Mucosa of descending colon (tissue), 3 donors: ENCODE data around the gene KLHL13. TPM values are rescaled to one million over a fixed set of nuclear protein-coding genes. Genes with fewer than 3 reads are reported as not detected.

Experiments used
- ATAC-seq: fragments of 200-7000 bp; cut with Tn5 transposase; one replicate; pipeline ENCODE4 v1.9.1; 2020; ENCODE audit warnings: mild to moderate bottlenecking, moderate library complexity
- DNase-seq, 3 donors: peaks; one replicate each; pipeline ENCODE4 v3.0.0-alpha.2; 2020
- H3K36me3 ChIP-seq: fragments of 200-600 bp; one replicate; pipeline ENCODE4 v1.8.0; 2021; ENCODE audit warnings: low read depth, mild to moderate bottlenecking
- H3K4me1 ChIP-seq: fragments of 200-600 bp; one replicate; pipeline ENCODE4 v1.8.0; 2021; ENCODE audit warnings: low read depth, mild to moderate bottlenecking
- H3K4me3 ChIP-seq: fragments of 200-600 bp; one replicate; pipeline ENCODE4 v1.8.0; 2021; ENCODE audit warnings: mild to moderate bottlenecking
- H3K9me3 ChIP-seq: fragments of 200-600 bp; one replicate; pipeline ENCODE4 v1.8.0; 2021; ENCODE audit warnings: mild to moderate bottlenecking
- intact Hi-C, 2 donors: fragments of 100-400 bp; cut with DNase I in 1 of 2; cut with micrococcal nuclease in 1 of 2; formaldehyde crosslinking; loops; one replicate each; pipeline versions ENCODE4 v1.11.0 to v1.11.1; 2022; cut with DNase I, micrococcal nuclease
- total RNA-seq, 3 donors: library from RNA; stranded (reverse); fragmentation: NEBNext Ultra II Directional in 2 of 3; extraction: Animal tissue kit (Norgen Biotek cat#: 25700) in 2 of 3; gene quantifications; one replicate each; pipeline versions ENCODE4 v1.2.1 to v1.2.4, GENCODE V29; 2021 to 2023
- TF ChIP-seq, protein P1 (sequence below): fragments of 200-600 bp; IDR thresholded peaks from one replicate; pipeline ENCODE4 v1.8.0; 2022; ENCODE audit warnings: antibody characterized with exemption, mild to moderate bottlenecking
- donor health status: DM: no; HTN: no; CAD: no; lungs with moderate emphysema.
- donor health status: DM: no; HTN: no; CAD: no.
- donor health status: DM: no; HTN: yes; CAD: no.

KLHL13 gene
- total RNA-seq, 3 donors from 2014 or later: 1.6 to 8.4 (median 5.1) TPM

DNA sequence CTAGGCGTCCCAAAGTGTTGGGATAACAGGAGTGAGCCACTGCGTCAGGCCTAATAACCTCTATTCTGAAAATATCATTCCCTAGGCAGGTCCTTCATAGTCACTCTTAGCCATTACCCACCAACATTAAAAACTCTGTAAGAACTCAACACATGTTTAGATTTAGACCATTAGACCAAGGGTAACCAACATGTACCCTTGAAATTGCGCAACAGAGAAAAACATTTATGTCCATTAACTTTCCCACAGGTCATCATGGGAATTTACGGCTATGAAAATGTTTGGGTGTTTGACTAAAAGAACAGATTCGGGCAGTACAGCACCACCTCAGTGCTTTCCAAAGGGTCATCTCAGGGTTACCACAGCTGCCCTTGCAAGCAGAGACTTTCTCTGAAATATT, 7.5 kb downstream of the KLHL13 start:
- no peak for ATAC-seq
- Histone ChIP-seq H3K4me3 (no peak overlapping the region), H3K36me3 (no peaks in the 10 kb centered on the region), H3K9me3 (no peaks in the 10 kb centered on the region), H3K4me1 (no peaks in the 10 kb centered on the region)
- DNase-seq: no peak
- TF ChIP-seq, protein P1, sequence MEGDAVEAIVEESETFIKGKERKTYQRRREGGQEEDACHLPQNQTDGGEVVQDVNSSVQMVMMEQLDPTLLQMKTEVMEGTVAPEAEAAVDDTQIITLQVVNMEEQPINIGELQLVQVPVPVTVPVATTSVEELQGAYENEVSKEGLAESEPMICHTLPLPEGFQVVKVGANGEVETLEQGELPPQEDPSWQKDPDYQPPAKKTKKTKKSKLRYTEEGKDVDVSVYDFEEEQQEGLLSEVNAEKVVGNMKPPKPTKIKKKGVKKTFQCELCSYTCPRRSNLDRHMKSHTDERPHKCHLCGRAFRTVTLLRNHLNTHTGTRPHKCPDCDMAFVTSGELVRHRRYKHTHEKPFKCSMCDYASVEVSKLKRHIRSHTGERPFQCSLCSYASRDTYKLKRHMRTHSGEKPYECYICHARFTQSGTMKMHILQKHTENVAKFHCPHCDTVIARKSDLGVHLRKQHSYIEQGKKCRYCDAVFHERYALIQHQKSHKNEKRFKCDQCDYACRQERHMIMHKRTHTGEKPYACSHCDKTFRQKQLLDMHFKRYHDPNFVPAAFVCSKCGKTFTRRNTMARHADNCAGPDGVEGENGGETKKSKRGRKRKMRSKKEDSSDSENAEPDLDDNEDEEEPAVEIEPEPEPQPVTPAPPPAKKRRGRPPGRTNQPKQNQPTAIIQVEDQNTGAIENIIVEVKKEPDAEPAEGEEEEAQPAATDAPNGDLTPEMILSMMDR: no peak
- intact Hi-C loops: no loop called here

DNA sequence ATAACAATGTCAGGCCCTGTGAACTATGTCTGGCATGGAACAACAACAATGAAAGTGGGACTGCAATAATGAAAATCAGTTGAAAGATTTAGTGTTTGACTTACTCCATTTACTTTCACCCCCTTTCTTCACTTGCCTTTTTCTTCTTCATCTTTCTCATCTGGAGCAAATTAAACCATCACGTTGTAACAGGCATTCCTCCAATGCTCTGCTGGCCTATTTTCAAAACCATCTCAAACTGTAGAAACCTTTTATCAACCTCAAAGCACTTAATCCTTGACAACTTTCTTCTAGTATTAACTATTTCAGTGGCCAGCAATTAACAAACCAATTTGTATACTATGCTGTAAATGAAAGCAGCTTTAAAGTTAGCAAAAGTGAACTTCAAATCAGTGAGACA, 8.3 kb downstream of the KLHL13 start:
- Histone ChIP-seq H3K4me3 (no peak overlapping the region), H3K9me3 (no peaks in the 10 kb centered on the region), H3K4me1 (no peaks in the 10 kb centered on the region), H3K36me3 (no peaks in the 10 kb centered on the region)
- TF ChIP-seq, protein P1: no peak
- intact Hi-C loops: no loop called here
- no peak for ATAC-seq
- no peak for DNase-seq

DNA sequence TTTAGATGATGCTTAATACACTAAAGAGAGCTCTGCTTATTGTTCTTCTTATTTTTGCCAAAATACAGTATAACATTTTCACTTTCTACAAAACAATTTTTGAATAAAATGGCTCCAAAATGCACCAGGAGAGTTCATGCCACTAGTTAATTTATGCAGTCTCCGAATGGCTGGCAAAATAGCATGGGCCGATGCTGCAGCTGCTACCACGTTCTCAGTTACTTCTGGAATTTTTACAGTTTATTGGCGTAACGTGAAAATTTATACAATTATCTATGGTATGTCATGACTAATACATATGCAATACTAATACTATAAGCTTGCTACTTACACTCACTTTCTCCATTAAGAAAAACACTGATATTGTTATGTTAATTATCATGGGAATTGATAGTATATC, 16.5 kb downstream of the KLHL13 start:
- DNase-seq (no peak), ATAC-seq (no peak)
- intact Hi-C loops: no loop called here
- no peaks in the 10 kb centered on the region for H3K4me1 ChIP-seq
- no peaks in the 10 kb centered on the region for H3K9me3 ChIP-seq
- no peaks in the 10 kb centered on the region for H3K36me3 ChIP-seq
- TF ChIP-seq, protein P1: no peak
- no peak overlapping the region for H3K4me3 ChIP-seq

DNA sequence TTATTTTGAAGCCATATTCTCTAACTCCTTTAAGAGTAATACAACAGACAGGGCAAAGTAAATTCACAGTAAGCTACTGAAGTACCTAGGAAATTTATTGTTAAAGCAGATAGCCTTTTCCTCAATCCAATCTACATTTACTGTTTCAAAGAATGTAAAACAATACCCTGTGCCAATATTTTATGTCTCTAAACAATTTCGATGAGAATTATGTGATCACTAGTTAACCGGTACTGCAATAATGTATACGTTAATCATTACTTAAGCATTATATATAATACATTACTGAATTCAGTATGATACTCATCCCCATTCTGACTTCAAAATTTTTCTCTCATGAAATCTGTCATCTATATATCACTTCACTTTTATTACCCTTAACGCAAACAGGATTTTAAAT, 28.5 kb downstream of the KLHL13 start:
- no peak for DNase-seq
- Histone ChIP-seq H3K4me1 (no peaks in the 10 kb centered on the region), H3K36me3 (no peaks in the 10 kb centered on the region), H3K9me3 (no peaks in the 10 kb centered on the region), H3K4me3 (no peak overlapping the region)
- intact Hi-C loops: no loop called here
- TF ChIP-seq, protein P1: no peak
- ATAC-seq: peak; percentile 70

DNA sequence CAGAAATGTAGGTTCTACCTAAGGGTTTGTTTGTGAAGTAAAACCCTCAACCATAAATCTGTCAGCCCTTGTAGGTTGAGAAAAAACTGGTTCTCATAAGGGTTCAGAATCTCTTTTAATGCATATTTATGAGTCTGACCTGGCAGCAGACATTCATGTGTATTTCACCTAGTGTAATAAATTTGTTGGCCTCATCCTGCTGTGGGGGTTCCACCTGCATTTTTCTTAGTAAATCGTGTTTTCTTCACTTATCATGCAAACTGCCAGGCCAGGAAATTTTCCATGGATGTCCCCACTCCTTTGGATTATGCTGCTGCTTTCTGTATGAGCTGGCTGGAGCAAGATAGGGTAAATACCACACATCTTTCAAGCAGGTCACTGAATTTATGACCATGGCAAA, 42.4 kb downstream of the KLHL13 start:
- H3K4me3 ChIP-seq: no peak overlapping the region
- no peaks in the 10 kb centered on the region for H3K9me3 ChIP-seq
- H3K4me1 ChIP-seq: no peaks in the 10 kb centered on the region
- no peak for DNase-seq
- H3K36me3 ChIP-seq: no peaks in the 10 kb centered on the region
- no peak for ATAC-seq
- intact Hi-C loops: no loop called here
- TF ChIP-seq, protein P1: no peak

DNA sequence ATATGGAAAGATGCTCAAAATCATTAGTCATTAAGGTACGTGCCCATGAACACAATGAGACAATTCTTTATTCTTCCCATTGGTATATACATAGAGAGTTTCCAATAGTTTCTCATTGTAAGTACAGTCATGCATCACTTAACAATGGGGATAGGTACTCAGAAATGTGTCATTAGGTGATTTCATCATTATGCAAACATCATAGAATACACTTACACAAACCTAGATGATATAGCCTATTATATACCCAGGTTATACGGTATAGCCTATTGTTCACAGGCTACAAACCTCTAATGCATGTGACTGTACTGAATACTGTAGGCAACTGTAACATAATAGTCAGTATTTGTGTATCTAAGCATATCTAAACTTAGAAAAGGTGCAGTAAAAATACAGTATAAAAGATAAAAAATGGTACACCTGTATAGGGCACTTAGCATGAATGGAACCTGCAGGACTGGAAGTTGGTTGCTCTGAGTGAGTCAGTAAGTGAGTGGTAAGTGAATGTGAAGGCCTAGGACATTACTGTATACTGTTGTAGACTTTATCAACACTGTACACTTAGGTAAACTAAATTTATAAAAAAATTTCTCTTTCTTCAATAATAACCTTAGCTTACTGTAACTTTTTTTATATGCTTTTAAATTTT, 49.6 kb downstream of the KLHL13 start:
- Histone ChIP-seq H3K4me1 (no peaks in the 10 kb centered on the region), H3K9me3 (no peaks in the 10 kb centered on the region), H3K36me3 (no peaks in the 10 kb centered on the region), H3K4me3 (no peak overlapping the region)
- ATAC-seq (peak; percentile 73), DNase-seq (no peak)
- intact Hi-C loops: no loop called here
- TF ChIP-seq, protein P1: no peak
